ENCODE results near the gene ADCY3.

- TF ChIP-seq CTCF (conservative IDR thresholded peaks at IDR 0.05; ENCODE audit: low read depth, low read length) (no peak), CEBPB (IDR thresholded peaks at IDR 0.05; ENCODE audit: low read depth, low read length) (no peak)
Observed at GRCh38 chr2:24899361-24899910, 20.6 kb downstream of the ADCY3 start.

Data from IMR-90 (cell line).